ENCODE data around the gene HMMR. TPM values are rescaled to one million over a fixed set of nuclear protein-coding genes. Genes with fewer than 3 reads are reported as not detected.
"Not testable (repeated sequence)": the region's sequence is repeated elsewhere in the genome, so short reads cannot be mapped to it uniquely, and the experiment has no call there.

Gene HMMR
- total RNA-seq, 4 donors from 2014 or later = 0.16 to 1.4 (median 0.54) TPM; not detected in 1

DNA sequence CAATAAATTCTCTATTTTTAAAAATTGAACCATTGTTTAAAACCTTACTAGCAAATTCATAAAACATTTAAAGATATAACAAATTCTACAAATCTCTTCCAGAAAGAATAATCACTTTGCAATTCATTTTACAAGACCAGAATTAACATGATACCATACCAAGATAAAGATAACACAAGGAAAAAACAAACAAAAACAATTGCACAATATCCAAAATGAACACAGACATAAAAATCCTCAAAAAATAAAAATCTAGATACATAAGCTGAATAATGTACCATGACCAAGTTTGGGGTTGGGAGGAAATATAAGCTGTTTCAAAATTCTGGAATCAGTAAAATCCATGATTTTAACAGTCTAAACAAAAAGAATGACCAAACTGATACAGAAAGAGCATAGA is 11.9 kb upstream of the HMMR start:
- H3K9me3 ChIP-seq = no peaks in the 10 kb centered on the region
- no peak overlapping the region for H3K4me3 ChIP-seq
- H3K27ac ChIP-seq = no peak overlapping the region
- ATAC-seq = no peak
- H3K4me1 ChIP-seq = peaks cover 0 to 5% (median 0%) of the 10 kb centered on the region in 3 donors
- H3K27me3 ChIP-seq = no peaks in the 10 kb centered on the region
- no peak for TF ChIP-seq EP300 (IDR thresholded peaks at IDR 0.05)
- TF ChIP-seq, protein P1, sequence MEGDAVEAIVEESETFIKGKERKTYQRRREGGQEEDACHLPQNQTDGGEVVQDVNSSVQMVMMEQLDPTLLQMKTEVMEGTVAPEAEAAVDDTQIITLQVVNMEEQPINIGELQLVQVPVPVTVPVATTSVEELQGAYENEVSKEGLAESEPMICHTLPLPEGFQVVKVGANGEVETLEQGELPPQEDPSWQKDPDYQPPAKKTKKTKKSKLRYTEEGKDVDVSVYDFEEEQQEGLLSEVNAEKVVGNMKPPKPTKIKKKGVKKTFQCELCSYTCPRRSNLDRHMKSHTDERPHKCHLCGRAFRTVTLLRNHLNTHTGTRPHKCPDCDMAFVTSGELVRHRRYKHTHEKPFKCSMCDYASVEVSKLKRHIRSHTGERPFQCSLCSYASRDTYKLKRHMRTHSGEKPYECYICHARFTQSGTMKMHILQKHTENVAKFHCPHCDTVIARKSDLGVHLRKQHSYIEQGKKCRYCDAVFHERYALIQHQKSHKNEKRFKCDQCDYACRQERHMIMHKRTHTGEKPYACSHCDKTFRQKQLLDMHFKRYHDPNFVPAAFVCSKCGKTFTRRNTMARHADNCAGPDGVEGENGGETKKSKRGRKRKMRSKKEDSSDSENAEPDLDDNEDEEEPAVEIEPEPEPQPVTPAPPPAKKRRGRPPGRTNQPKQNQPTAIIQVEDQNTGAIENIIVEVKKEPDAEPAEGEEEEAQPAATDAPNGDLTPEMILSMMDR (IDR thresholded peaks at IDR 0.05) = no peak
- TF ChIP-seq POLR2A (IDR thresholded peaks at IDR 0.05) = no peak
- TF ChIP-seq POLR2AphosphoS5 (IDR thresholded peaks at IDR 0.05) = no peak
- H3K36me3 ChIP-seq = peaks cover 3 to 88% of the 10 kb centered on the region in 2 donors

DNA sequence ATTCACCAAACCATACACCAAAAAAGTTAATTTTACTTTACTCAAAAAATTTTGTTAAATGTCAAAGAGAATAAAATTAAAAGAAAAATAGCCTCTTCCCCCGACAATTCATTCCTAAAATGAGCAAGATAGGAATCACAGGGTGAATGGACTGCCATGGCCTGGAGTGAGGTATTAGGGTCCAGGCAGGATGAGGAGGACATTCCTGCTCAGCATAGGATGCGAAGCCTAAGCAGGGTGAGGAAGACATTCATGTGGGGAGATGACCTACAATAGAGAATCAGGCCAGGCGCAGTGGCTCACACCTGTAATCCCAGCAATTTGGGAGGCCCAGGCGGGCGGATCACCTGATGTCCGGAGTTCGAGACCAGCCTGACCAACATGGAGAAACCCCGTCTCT is 8.9 kb upstream of the HMMR start:
- H3K27me3 ChIP-seq = no peaks in the 10 kb centered on the region
- H3K4me3 ChIP-seq = no peak overlapping the region
- ATAC-seq = no peak
- WGBS, 2 donors (ENCODE audit: low coverage in 1 of 2) = 88 to 96% methylated on average over 6 to 8 of the region's 8 CpGs
- no peak for TF ChIP-seq EP300 (IDR thresholded peaks at IDR 0.05)
- H3K9me3 ChIP-seq = no peaks in the 10 kb centered on the region
- no peak overlapping the region for H3K27ac ChIP-seq
- H3K36me3 ChIP-seq = peaks cover 3 to 86% of the 10 kb centered on the region in 2 donors
- peaks cover 0 to 4% (median 0%) of the 10 kb centered on the region in 3 donors for H3K4me1 ChIP-seq

DNA sequence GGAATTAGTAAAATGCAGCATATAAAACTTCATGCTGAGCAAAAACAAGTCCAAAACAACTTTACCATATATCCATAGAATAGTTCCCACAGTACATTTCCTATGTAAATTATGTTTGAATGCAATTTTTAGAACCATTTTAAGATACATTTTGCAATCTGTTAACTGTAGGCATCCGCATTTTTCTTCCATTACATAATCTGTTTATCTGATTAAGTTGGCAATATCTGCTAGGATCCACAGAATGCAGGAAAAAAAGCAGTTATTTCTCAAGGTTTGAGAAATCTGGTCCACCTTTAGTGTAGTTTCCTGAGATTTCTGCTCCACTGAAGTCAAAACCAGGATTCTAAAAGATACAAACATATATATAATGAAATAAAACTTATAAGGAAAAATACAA is 6.7 kb upstream of the HMMR start:
- Histone ChIP-seq H3K9me3 (no peaks in the 10 kb centered on the region), H3K4me1 (peaks cover 0 to 19% (median 7%) of the 10 kb centered on the region in 3 donors), H3K36me3 (peaks cover 0 to 69% of the 10 kb centered on the region in 2 donors), H3K27me3 (no peaks in the 10 kb centered on the region), H3K4me3 (no peak overlapping the region), H3K27ac (no peak overlapping the region)
- ATAC-seq = no peak
- TF ChIP-seq EP300 (IDR thresholded peaks at IDR 0.05) = no peak
- TF ChIP-seq, protein P1 (IDR thresholded peaks at IDR 0.05) = no peak
- TF ChIP-seq POLR2A (IDR thresholded peaks at IDR 0.05) = no peak
- TF ChIP-seq POLR2AphosphoS5 (IDR thresholded peaks at IDR 0.05) = no peak
- 45 to 65% methylated on average over 1 of the region's 1 CpG for WGBS, 2 donors (ENCODE audit: low coverage in 1 of 2)

DNA sequence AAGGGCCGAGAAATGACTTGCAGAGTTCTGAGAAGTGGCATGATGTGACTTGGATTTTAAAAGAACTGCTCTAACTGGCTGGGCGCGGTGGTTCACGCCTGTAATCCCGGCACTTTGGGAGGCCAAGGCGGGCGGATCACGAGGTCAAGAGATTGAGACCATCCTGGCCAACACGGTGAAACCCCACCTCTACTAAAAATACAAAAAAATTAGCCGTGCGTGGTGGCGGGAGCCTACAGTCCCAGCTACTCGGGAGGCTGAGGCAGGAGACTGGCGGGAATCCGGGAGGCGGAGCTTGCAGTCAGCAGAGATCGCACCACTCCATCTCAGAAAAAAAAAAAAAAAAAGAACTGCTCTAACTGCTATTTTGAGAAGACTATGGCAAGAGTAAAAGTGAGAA is 5.0 kb upstream of the HMMR start:
- Histone ChIP-seq H3K4me1 (peaks cover 0 to 27% (median 11%) of the 10 kb centered on the region in 3 donors), H3K36me3 (peaks cover 0 to 53% of the 10 kb centered on the region in 2 donors)
- ATAC-seq, H3K27ac ChIP-seq, H3K9me3 ChIP-seq, H3K27me3 ChIP-seq, H3K4me3 ChIP-seq: not testable (repeated sequence)
- WGBS, 2 donors (ENCODE audit: low coverage in 1 of 2) = 93 to 94% methylated on average over 8 to 17 of the region's 17 CpGs

DNA sequence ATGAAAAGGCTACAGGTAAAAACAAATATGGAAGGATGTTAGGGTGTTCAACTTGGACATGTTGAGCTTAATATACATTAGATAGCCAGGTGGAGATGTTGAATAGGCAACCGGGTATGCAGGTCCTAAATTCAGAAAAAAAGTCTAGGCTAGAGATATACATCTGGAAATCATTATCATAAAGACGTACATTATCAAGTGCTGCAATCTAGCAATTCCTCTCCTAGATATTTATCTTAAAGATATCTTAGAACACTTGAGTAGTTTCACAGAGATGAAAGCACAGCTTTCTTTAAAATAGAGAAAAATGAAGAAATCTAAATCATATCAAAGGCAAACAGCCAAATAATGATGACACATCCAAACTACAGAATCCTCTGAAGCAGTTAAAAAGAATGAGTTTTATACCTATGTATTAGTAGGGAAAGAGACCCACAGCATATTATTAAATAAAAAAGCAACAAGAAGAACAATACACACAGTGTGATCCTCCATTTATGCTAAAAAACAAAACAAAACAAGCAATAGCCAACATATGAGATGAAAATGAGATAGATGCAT is 4.3 kb upstream of the HMMR start:
- WGBS, 2 donors (ENCODE audit: low coverage in 1 of 2) = 70 to 78% methylated on average over 2 of the region's 2 CpGs
- Histone ChIP-seq H3K27ac (no peak overlapping the region), H3K9me3 (no peaks in the 10 kb centered on the region), H3K36me3 (peaks cover 0 to 47% of the 10 kb centered on the region in 2 donors), H3K27me3 (no peaks in the 10 kb centered on the region), H3K4me3 (no peak overlapping the region), H3K4me1 (peaks cover 0 to 34% (median 16%) of the 10 kb centered on the region in 3 donors)
- TF ChIP-seq POLR2AphosphoS5 (IDR thresholded peaks at IDR 0.05) = no peak
- no peak for TF ChIP-seq POLR2A (IDR thresholded peaks at IDR 0.05)
- no peak for TF ChIP-seq EP300 (IDR thresholded peaks at IDR 0.05)
- TF ChIP-seq, protein P1 (IDR thresholded peaks at IDR 0.05) = no peak
- ATAC-seq = no peak

DNA sequence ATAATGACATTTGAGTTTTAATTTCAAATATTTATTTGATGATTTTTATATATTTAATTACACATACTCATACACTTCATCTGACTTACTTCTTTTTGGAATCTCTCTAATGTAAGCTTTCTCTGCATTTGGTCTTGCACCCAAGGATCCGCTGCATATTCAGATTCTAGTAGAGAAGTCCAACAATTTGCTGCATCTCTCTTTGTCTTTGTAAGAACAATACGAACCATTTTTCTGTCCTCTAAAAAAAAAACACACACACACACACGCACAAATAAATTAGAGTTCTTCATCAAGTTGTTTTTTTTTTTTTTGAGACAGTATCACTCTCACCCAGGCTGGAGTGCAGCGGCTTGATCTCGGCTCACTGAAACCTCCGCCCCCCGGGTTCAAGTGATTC is 3.6 kb upstream of the HMMR start:
- H3K4me3 ChIP-seq = no peak overlapping the region
- ATAC-seq = no peak
- no peaks in the 10 kb centered on the region for H3K27me3 ChIP-seq
- H3K27ac ChIP-seq = no peak overlapping the region
- TF ChIP-seq POLR2AphosphoS5 (IDR thresholded peaks at IDR 0.05) = no peak
- TF ChIP-seq, protein P1 (IDR thresholded peaks at IDR 0.05) = no peak
- H3K4me1 ChIP-seq = peaks cover 0 to 41% (median 20%) of the 10 kb centered on the region in 3 donors
- WGBS, 2 donors (ENCODE audit: low coverage in 1 of 2) = 98 to 100% methylated on average over 1 to 7 of the region's 7 CpGs
- peaks cover 0 to 40% of the 10 kb centered on the region in 2 donors for H3K36me3 ChIP-seq
- H3K9me3 ChIP-seq = no peaks in the 10 kb centered on the region

All from gastroesophageal sphincter (tissue), 4 donors.